Measurements from ENCODE around the gene DYNLT1.

The DYNLT1 gene

DNA sequence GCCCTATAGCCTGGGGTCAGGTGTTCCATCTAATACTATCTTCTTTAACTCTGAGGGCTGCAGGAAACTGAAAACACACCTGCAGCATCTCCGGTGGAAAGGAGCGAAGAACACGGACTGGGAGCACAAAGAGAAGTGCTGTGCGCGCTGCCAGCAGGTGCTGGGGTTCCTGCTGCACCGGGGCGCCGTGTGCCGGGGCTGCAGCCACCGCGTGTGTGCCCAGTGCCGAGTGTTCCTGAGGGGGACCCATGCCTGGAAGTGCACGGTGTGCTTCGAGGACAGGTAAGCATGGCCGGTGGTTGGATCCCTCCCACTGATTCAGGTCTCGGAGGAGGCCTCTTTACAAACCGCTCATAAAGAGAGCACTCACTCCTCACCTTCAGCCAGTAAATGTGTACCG is 20.8 kb upstream of the DYNLT1 start:
- no peak for DNase-seq (ENCODE audit: low spot score)
- Histone ChIP-seq H3K4me1 (ENCODE audit: insufficient read depth, poor library complexity, severe bottlenecking) (peaks cover 11% of the 10 kb centered on the region), H3K27me3 (ENCODE audit: insufficient read depth, poor library complexity, severe bottlenecking) (no peaks in the 10 kb centered on the region), H3K27ac (ENCODE audit: poor library complexity, severe bottlenecking) (no peak overlapping the region), H3K4me3 (ENCODE audit: severe bottlenecking) (no peak overlapping the region), H3K9me3 (ENCODE audit: severe bottlenecking) (no peaks in the 10 kb centered on the region), H3K36me3 (ENCODE audit: low read depth) (no peaks in the 10 kb centered on the region)
- TF ChIP-seq, protein P1, sequence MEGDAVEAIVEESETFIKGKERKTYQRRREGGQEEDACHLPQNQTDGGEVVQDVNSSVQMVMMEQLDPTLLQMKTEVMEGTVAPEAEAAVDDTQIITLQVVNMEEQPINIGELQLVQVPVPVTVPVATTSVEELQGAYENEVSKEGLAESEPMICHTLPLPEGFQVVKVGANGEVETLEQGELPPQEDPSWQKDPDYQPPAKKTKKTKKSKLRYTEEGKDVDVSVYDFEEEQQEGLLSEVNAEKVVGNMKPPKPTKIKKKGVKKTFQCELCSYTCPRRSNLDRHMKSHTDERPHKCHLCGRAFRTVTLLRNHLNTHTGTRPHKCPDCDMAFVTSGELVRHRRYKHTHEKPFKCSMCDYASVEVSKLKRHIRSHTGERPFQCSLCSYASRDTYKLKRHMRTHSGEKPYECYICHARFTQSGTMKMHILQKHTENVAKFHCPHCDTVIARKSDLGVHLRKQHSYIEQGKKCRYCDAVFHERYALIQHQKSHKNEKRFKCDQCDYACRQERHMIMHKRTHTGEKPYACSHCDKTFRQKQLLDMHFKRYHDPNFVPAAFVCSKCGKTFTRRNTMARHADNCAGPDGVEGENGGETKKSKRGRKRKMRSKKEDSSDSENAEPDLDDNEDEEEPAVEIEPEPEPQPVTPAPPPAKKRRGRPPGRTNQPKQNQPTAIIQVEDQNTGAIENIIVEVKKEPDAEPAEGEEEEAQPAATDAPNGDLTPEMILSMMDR (IDR thresholded peaks at IDR 0.05; ENCODE audit: poor library complexity, severe bottlenecking), result no peak
- ATAC-seq (ENCODE audit: low read depth), result no peak

DNA sequence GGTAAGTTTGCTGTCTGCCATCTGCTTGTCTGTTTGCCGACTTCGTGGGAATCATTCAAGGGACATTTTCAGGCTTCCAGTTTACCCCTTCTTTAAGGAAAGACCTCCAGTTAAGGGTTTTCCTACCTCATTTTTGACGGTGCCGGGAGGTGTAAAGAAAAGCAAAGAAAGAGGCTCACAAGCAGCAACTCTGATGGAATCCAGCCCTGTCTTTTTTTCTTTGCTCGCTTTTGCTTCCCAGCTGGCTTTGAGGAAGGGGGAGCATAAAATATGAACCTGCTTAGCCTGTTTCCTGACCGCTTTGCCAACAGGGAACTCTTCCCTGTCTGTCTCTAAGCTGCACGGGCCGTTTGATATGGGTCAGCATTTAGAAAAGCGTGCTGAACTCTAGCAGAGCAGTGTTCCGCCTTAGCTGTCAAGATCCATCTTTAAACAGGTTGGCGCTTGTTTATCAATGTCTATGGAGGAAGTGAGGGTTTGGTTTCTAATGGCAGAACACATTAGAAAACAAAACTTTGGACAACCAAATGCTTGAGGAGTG is 19.2 kb upstream of the DYNLT1 start:
- TF ChIP-seq, protein P1 (IDR thresholded peaks at IDR 0.05; ENCODE audit: poor library complexity, severe bottlenecking), result no peak
- no peak overlapping the region for H3K4me3 ChIP-seq (ENCODE audit: severe bottlenecking)
- H3K36me3 ChIP-seq (ENCODE audit: low read depth), result no peaks in the 10 kb centered on the region
- no peaks in the 10 kb centered on the region for H3K27me3 ChIP-seq (ENCODE audit: insufficient read depth, poor library complexity, severe bottlenecking)
- no peak for DNase-seq (ENCODE audit: low spot score)
- no peak overlapping the region for H3K27ac ChIP-seq (ENCODE audit: poor library complexity, severe bottlenecking)
- no peak for ATAC-seq (ENCODE audit: low read depth)
- H3K9me3 ChIP-seq (ENCODE audit: severe bottlenecking), result no peaks in the 10 kb centered on the region
- H3K4me1 ChIP-seq (ENCODE audit: insufficient read depth, poor library complexity, severe bottlenecking), result no peaks in the 10 kb centered on the region

DNA sequence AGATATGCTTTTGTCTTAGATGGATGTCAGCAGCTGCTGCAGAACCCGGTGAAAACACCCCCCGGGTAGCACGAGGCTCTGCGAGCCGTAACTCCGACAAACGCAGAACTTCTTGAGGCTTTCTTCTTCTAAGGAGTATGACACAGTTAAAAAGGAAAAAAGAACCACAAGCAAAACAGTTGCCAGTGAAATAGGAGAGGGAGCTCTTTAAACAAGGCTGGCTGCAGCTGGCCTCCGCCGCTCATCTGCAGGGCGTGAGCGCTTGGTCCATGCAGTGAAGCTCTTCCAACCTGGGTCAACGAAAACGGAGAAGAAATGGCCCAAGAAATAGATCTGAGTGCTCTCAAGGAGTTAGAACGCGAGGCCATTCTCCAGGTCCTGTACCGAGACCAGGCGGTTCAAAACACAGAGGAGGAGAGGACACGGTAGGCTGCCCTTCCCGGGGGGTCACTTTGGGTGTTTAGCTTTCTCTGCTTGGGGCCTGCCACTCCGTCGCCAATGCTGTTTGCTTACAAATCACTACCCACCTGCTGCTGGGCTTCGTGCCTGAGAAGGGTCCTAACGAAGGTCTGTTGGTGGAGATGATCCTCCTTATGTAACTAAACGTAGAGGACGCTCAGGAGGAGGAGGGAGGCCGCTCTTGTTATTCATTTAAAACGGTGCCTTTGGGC is 18.5 kb upstream of the DYNLT1 start:
- H3K27me3 ChIP-seq (ENCODE audit: insufficient read depth, poor library complexity, severe bottlenecking), result no peaks in the 10 kb centered on the region

DNA sequence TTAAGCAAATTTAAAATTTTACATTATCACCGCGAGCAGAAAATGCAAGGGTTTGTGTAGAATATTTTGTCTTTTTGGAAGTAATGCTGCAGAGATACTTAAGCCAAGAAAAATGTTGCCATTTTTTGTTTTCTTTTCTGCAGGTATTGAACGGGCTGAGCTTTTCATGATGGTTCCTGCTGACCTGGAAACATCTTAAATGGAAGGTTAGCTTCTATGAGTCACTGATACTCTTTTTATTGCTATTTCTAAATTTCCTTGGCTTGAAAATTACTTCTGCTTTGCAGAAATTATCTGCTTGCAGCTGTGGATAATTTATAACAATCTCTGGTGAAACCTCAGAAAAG is 18.0 kb upstream of the DYNLT1 start:
- ATAC-seq (ENCODE audit: low read depth) (no peak), DNase-seq (ENCODE audit: low spot score) (no peak)
- H3K36me3 ChIP-seq (ENCODE audit: low read depth), result no peaks in the 10 kb centered on the region
- no peaks in the 10 kb centered on the region for H3K9me3 ChIP-seq (ENCODE audit: severe bottlenecking)
- H3K27ac ChIP-seq (ENCODE audit: poor library complexity, severe bottlenecking), result no peak overlapping the region
- no peaks in the 10 kb centered on the region for H3K4me1 ChIP-seq (ENCODE audit: insufficient read depth, poor library complexity, severe bottlenecking)
- TF ChIP-seq, protein P1 (IDR thresholded peaks at IDR 0.05; ENCODE audit: poor library complexity, severe bottlenecking), result no peak
- H3K27me3 ChIP-seq (ENCODE audit: insufficient read depth, poor library complexity, severe bottlenecking), result no peaks in the 10 kb centered on the region
- H3K4me3 ChIP-seq (ENCODE audit: severe bottlenecking), result no peak overlapping the region

More for the DNA sequence above, 18.5 kb upstream of the DYNLT1 start:
- no peak for ATAC-seq (ENCODE audit: low read depth)
- no peak for DNase-seq (ENCODE audit: low spot score)
- no peak overlapping the region for H3K4me3 ChIP-seq (ENCODE audit: severe bottlenecking)
- no peaks in the 10 kb centered on the region for H3K4me1 ChIP-seq (ENCODE audit: insufficient read depth, poor library complexity, severe bottlenecking)
- TF ChIP-seq, protein P1 (IDR thresholded peaks at IDR 0.05; ENCODE audit: poor library complexity, severe bottlenecking), result no peak
- no peaks in the 10 kb centered on the region for H3K36me3 ChIP-seq (ENCODE audit: low read depth)
- no peaks in the 10 kb centered on the region for H3K9me3 ChIP-seq (ENCODE audit: severe bottlenecking)
- no peak overlapping the region for H3K27ac ChIP-seq (ENCODE audit: poor library complexity, severe bottlenecking)

DNA sequence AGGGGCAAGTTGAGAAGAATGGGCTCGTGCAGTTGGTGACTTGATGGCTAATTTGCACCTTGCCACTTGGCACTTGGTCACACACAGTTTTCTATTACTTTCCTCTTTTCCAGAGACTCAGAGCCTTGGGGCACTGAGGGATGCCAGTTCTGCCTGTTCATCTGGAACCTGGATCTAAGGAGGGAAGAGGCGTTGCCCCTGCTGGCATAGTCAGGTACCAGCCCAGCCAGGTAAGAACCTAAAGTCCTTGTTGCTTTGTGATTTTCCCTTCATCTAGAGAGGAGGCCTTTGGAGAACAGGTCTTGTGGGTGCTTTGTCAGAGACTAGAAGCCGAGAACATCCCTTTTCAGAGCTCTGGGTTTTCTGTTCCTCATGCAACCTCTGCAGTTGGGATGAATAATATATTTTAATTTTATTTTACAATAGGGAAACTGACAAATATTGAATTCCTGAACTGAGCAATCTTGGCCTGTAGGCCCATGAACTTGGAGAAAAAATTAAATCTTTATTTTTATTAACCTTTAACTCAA is 16.7 kb upstream of the DYNLT1 start:
- Histone ChIP-seq H3K27me3 (ENCODE audit: insufficient read depth, poor library complexity, severe bottlenecking) (no peaks in the 10 kb centered on the region), H3K36me3 (ENCODE audit: low read depth) (no peaks in the 10 kb centered on the region), H3K27ac (ENCODE audit: poor library complexity, severe bottlenecking) (no peak overlapping the region), H3K4me1 (ENCODE audit: insufficient read depth, poor library complexity, severe bottlenecking) (peaks cover 3% of the 10 kb centered on the region), H3K4me3 (ENCODE audit: severe bottlenecking) (no peak overlapping the region), H3K9me3 (ENCODE audit: severe bottlenecking) (no peaks in the 10 kb centered on the region)
- TF ChIP-seq, protein P1 (IDR thresholded peaks at IDR 0.05; ENCODE audit: poor library complexity, severe bottlenecking), result no peak
- no peak for ATAC-seq (ENCODE audit: low read depth)
- no peak for DNase-seq (ENCODE audit: low spot score)

Data from RWPE2 (cell line).